HCT116 (cell line): Measurements from ENCODE around the gene COL19A1. TPM values are rescaled to one million over a fixed set of nuclear protein-coding genes. Genes with fewer than 3 reads are reported as not detected.
A peak's percentile ranks its signal among the peaks of the same experiment; 100 is the strongest.

Experiments
- ATAC-seq: fragments of 200-7000 bp; cut with Tn5 transposase; 2 replicates; pipeline ENCODE4 v1.9.1; 2020; ENCODE audit warnings: mild to moderate bottlenecking, moderate library complexity
- BruUV-seq: library from RNA; stranded (reverse); fragments of 400-500 nt; replicated peaks from 2 replicates; lab custom pipeline; 2021; lab: Mats Ljungman, UMichigan
- CTCF ChIA-PET: fragments of 300-600 bp; sonication (Branson Sonifier 250); formaldehyde crosslinking; loops from one replicate; lab custom pipeline; 2021; ENCODE audit warnings: antibody characterized with exemption; lab: Charles Lee
- POLR2A ChIA-PET: fragments of 300-600, 350-600 bp; sonication (Branson Sonifier 250); formaldehyde crosslinking; loops from one replicate; lab custom pipeline; 2021; ENCODE audit warnings: antibody characterized with exemption; lab: Charles Lee
- RAD21 ChIA-PET, 2 experiments: fragments of 300-600 bp; sonication (Branson Sonifier 250); formaldehyde crosslinking; loops; one replicate each; lab custom pipeline; 2023; ENCODE audit warnings: low total read pairs in 2 of 2; ENCODE audit not compliant: uncharacterized antibody in 2 of 2, unreplicated experiment in 2 of 2, low non-redundant PET in 1 of 2; lab: Charles Lee
- DNase-seq: peaks from one replicate; pipeline ENCODE4 v3.0.0-alpha.2; 2010; ENCODE audit warnings: low read depth, low spot score
- H2AFZ ChIP-seq: fragments of 200-600 bp; shearing (Covaris generic), sonication (generic); 2 replicates; pipeline ENCODE4 v1.6.1; 2017; ENCODE audit warnings: low read depth, mixed run types, mixed read lengths, antibody characterized with exemption, low read length; ENCODE audit not compliant: poor library complexity, severe bottlenecking
- H3K27ac ChIP-seq: 2 replicates; pipeline ENCODE4 v1.5.1; 2012; ENCODE audit warnings: low read depth, low read length
- H3K27me3 ChIP-seq: fragments of 200-600 bp; sonication (generic); 2 replicates; pipeline ENCODE4 v1.6.1; 2016; ENCODE audit warnings: mixed run types, low read length, mixed read lengths; ENCODE audit not compliant: insufficient read depth
- H3K36me3 ChIP-seq, 2 experiments: fragments of 200-500 bp in 1 of 2; fragments of 200-600 bp in 1 of 2; sonication (Bioruptor generic) in 1 of 2; sonication (generic) in 1 of 2; 2 replicates each; pipeline versions ENCODE4 v1.5.1 to v1.6.1; 2014 to 2016; ENCODE audit warnings: low read length in 2 of 2, inconsistent platforms in 1 of 2, mixed read lengths in 1 of 2, mixed run types in 1 of 2; ENCODE audit not compliant: insufficient read depth in 2 of 2, control insufficient read depth in 1 of 2
- H3K4me1 ChIP-seq, 2 experiments: fragments of 200-600 bp in 1 of 2; sonication (generic) in 1 of 2; 2 replicates each; pipeline versions ENCODE4 v1.5.1 to v1.6.1; 2012 to 2017; ENCODE audit warnings: low read length in 2 of 2, inconsistent platforms in 1 of 2, mild to moderate bottlenecking in 1 of 2, mixed read lengths in 1 of 2, mixed run types in 1 of 2, moderate library complexity in 1 of 2; ENCODE audit not compliant: insufficient read depth in 2 of 2, control insufficient read depth in 1 of 2
- H3K4me2 ChIP-seq: fragments of 200-600 bp; sonication (generic); 2 replicates; pipeline ENCODE4 v1.6.1; 2017; ENCODE audit warnings: mixed run types, low read length, mixed read lengths
- H3K4me3 ChIP-seq, 2 experiments: fragments of 200-600 bp in 1 of 2; sonication (generic) in 1 of 2; replicated peaks in 1 of 2; 2 replicates each; pipeline ENCODE4 v1.5.1; 2011 to 2016; ENCODE audit warnings: low read length in 2 of 2, control low read depth in 1 of 2, low read depth in 1 of 2, mild to moderate bottlenecking in 1 of 2, mixed read lengths in 1 of 2, mixed run types in 1 of 2
- H3K79me2 ChIP-seq: fragments of 200-600 bp; sonication (generic); 2 replicates; pipeline ENCODE4 v1.6.1; 2017; ENCODE audit warnings: mild to moderate bottlenecking, mixed run types, low read length, moderate library complexity, mixed read lengths; ENCODE audit not compliant: insufficient read depth
- H3K9ac ChIP-seq: fragments of 200-600 bp; sonication (generic); 2 replicates; pipeline ENCODE4 v1.6.1; 2016; ENCODE audit warnings: low read length, mixed read lengths
- H3K9me2 ChIP-seq: fragments of 200-600 bp; sonication (generic), shearing (Covaris generic); 2 replicates; pipeline ENCODE4 v1.6.1; 2017; ENCODE audit warnings: mixed run types, mild to moderate bottlenecking, moderate library complexity; ENCODE audit not compliant: insufficient read depth
- H3K9me3 ChIP-seq, 2 experiments: fragments of 200-500 bp in 1 of 2; fragments of 200-600 bp in 1 of 2; sonication (Bioruptor generic) in 1 of 2; sonication (generic) in 1 of 2; 2 replicates each; pipeline ENCODE4 v1.6.1; 2014 to 2017; ENCODE audit warnings: low read length in 2 of 2, mixed read lengths in 2 of 2, inconsistent platforms in 1 of 2, low read depth in 1 of 2, mild to moderate bottlenecking in 1 of 2, mixed run types in 1 of 2, moderate library complexity in 1 of 2; ENCODE audit not compliant: control insufficient read depth in 1 of 2, insufficient read depth in 1 of 2
- H4K20me1 ChIP-seq: fragments of 200-600 bp; sonication (generic), shearing (Covaris generic); 2 replicates; pipeline ENCODE4 v1.6.1; 2017; ENCODE audit warnings: mixed run types, mild to moderate bottlenecking, moderate library complexity; ENCODE audit not compliant: insufficient read depth
- CEBPB ChIP-seq: IDR thresholded peaks from 2 replicates; pipeline ENCODE4 v1.6.1; 2012; ENCODE audit warnings: low read depth
- CTCF ChIP-seq, 3 experiments: fragments of 200-600 bp in 1 of 3; sonication (generic) in 1 of 3; IDR thresholded peaks in 2 of 3; conservative IDR thresholded peaks in 1 of 3; 2 replicates each; pipeline ENCODE4 v1.5.1; 2012 to 2017; ENCODE audit warnings: low read depth in 2 of 3, low read length in 2 of 3, antibody characterized with exemption in 1 of 3, borderline replicate concordance in 1 of 3, control low read depth in 1 of 3, mild to moderate bottlenecking in 1 of 3, mixed read lengths in 1 of 3, mixed run types in 1 of 3, moderate library complexity in 1 of 3; ENCODE audit not compliant: insufficient read depth in 1 of 3
- EGR1 ChIP-seq: IDR thresholded peaks from 2 replicates; pipeline ENCODE4 v1.6.1; 2012; ENCODE audit warnings: low read depth
- ELF1 ChIP-seq: IDR thresholded peaks from 2 replicates; pipeline ENCODE4 v1.6.1; 2012; ENCODE audit warnings: low read depth, borderline replicate concordance
- EZH2 ChIP-seq: fragments of 200-600 bp; sonication (generic); IDR thresholded peaks from 2 replicates; pipeline ENCODE4 v1.6.1; 2017; ENCODE audit warnings: antibody characterized with exemption, mixed run types
- FOSL1 ChIP-seq: IDR thresholded peaks from 2 replicates; pipeline ENCODE4 v1.6.1; 2012; ENCODE audit warnings: low read depth
- JUND ChIP-seq: IDR thresholded peaks from 2 replicates; pipeline ENCODE4 v1.6.1; 2012
- POLR2A ChIP-seq: IDR thresholded peaks from 2 replicates; pipeline ENCODE4 v1.7.0; 2011; ENCODE audit warnings: borderline replicate concordance; ENCODE audit not compliant: insufficient read depth, insufficient read length; ENCODE audit errors: extremely low read depth
- RAD21 ChIP-seq: IDR thresholded peaks from 2 replicates; pipeline ENCODE4 v1.6.1; 2012; ENCODE audit warnings: low read depth, mild to moderate bottlenecking
- ZFX ChIP-seq: fragments of 450-650 bp; IDR thresholded peaks from 2 replicates; pipeline ENCODE4 v1.6.1; 2017
- intact Hi-C: fragments of 100-400 bp; cut with micrococcal nuclease; formaldehyde crosslinking; loops from 2 replicates; pipeline ENCODE4 v1.10.0; 2022
- total RNA-seq: library from RNA; stranded (reverse); gene quantifications from one replicate; pipeline ENCODE4 v1.2.1, GENCODE V29; 2021; ENCODE audit not compliant: unreplicated experiment
- TF ChIP-seq, protein P1 (sequence below): IDR thresholded peaks from 2 replicates; pipeline ENCODE4 v1.6.1; 2012; ENCODE audit warnings: low read depth

COL19A1 gene
- total RNA-seq, 1 experiment from 2014 or later: not detected

DNA sequence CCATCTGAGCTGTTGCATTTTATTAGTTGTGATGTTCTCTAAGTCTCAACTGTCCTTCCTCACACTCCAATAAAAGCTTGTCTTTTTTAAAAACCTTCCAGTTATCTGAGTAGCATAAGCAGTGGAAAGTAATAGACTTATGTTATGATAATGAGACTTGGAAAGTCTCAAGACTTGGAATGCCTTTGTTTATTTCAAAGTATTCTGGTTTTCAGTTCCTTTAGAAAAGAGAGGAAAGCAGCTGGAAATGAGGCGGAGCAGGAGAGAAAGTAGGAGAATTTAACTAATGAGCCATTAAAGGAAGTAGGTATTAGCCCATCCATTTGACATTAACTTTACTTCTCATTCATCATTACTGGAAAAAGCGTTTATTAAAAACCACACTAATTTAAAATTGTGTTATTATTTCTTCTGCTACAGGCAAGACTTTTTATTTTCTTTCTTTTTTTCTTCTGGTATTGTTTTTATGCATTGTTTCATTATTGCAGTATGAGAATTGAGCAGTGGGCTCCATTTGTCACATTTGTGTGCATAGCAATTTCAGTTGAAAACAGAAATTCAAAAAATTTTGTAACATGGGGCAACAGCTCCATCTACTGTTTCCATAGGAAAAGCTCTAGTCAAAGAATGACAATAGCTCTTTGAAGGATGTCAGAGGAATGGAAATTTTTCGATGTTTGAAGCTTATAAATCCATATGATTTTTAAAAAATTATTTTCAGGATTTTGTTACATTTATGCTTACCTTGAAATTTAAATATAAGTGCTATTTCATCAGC, 241.7 kb downstream of the COL19A1 start:
- ATAC-seq (no peak; the same call in 1 of the 2 replicates), DNase-seq (peak; percentile 10)
- ChIA-PET RAD21 (no interaction called here), CTCF (interaction anchor here (0.6 to 3.3 kb wide), 11 partner anchors 9 to 382 kb away, joined by 3 to 23 read pairs (median 4); no protein-coding TSS in a partner anchor), POLR2A (interaction anchor here (1.4 kb wide), 1 partner anchor 9 kb away, joined by 3 read pairs; no protein-coding TSS in a partner anchor)
- Histone ChIP-seq H3K36me3 (no peaks in the 10 kb centered on the region), H3K9me2 (no peaks in the 10 kb centered on the region), H3K4me1 (no peaks in the 10 kb centered on the region), H3K4me2 (no peak overlapping the region), H3K79me2 (no peaks in the 10 kb centered on the region), H3K4me3 (no peak overlapping the region), H3K27me3 (peaks cover 22% of the 10 kb centered on the region), H2AFZ (no peak overlapping the region), H3K9ac (no peak overlapping the region), H3K9me3 (no peaks in the 10 kb centered on the region), H3K27ac (no peak overlapping the region), H4K20me1 (no peaks in the 10 kb centered on the region)
- TF ChIP-seq EZH2: no peak
- no peak for TF ChIP-seq EGR1
- TF ChIP-seq FOSL1: no peak
- TF ChIP-seq ZFX: no peak
- TF ChIP-seq CEBPB: no peak
- TF ChIP-seq ELF1: no peak
- peak; percentile 63 for TF ChIP-seq RAD21
- peak; percentile 32 to 74 (median 60); a peak in 5 of 6 replicates for TF ChIP-seq CTCF (IDR thresholded peaks at IDR 0.05 in 2 of 3, conservative IDR thresholded peaks at IDR 0.05 in 1 of 3; ENCODE audit: borderline replicate concordance in 1 of 3, insufficient read depth in 1 of 3, low read depth in 2 of 3, low read length in 2 of 3)
- TF ChIP-seq, protein P1, sequence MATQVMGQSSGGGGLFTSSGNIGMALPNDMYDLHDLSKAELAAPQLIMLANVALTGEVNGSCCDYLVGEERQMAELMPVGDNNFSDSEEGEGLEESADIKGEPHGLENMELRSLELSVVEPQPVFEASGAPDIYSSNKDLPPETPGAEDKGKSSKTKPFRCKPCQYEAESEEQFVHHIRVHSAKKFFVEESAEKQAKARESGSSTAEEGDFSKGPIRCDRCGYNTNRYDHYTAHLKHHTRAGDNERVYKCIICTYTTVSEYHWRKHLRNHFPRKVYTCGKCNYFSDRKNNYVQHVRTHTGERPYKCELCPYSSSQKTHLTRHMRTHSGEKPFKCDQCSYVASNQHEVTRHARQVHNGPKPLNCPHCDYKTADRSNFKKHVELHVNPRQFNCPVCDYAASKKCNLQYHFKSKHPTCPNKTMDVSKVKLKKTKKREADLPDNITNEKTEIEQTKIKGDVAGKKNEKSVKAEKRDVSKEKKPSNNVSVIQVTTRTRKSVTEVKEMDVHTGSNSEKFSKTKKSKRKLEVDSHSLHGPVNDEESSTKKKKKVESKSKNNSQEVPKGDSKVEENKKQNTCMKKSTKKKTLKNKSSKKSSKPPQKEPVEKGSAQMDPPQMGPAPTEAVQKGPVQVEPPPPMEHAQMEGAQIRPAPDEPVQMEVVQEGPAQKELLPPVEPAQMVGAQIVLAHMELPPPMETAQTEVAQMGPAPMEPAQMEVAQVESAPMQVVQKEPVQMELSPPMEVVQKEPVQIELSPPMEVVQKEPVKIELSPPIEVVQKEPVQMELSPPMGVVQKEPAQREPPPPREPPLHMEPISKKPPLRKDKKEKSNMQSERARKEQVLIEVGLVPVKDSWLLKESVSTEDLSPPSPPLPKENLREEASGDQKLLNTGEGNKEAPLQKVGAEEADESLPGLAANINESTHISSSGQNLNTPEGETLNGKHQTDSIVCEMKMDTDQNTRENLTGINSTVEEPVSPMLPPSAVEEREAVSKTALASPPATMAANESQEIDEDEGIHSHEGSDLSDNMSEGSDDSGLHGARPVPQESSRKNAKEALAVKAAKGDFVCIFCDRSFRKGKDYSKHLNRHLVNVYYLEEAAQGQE: no peak
- no peak for TF ChIP-seq POLR2A
- TF ChIP-seq JUND: no peak
- intact Hi-C loops: loop anchor here (5.0 kb wide), 3 partner anchors 271 to 1471 kb away; partner anchors contain the start of gene ADGRB3
- no TSS peak for BruUV-seq
